Muscle layer of colon (tissue), 2 donors: ENCODE results near the gene TMEM82.

ENCODE experiments used
- H3K27ac ChIP-seq: one replicate; pipeline ENCODE4 v1.7.0; 2013; ENCODE audit warnings: low read depth, mild to moderate bottlenecking, low read length, moderate library complexity
- H3K27me3 ChIP-seq, 2 donors: one replicate each; pipeline ENCODE4 v1.7.0; 2013; ENCODE audit warnings: low read length in 2 of 2, mild to moderate bottlenecking in 2 of 2; ENCODE audit not compliant: insufficient read depth in 2 of 2, control insufficient read depth in 1 of 2
- H3K36me3 ChIP-seq: one replicate; pipeline ENCODE4 v1.7.0; 2013; ENCODE audit warnings: mild to moderate bottlenecking, low read length; ENCODE audit not compliant: insufficient read depth
- H3K4me1 ChIP-seq: one replicate; pipeline ENCODE4 v1.7.0; 2013; ENCODE audit warnings: mild to moderate bottlenecking, low read length; ENCODE audit not compliant: insufficient read depth
- H3K4me3 ChIP-seq, 2 donors: one replicate each; pipeline ENCODE4 v1.7.0; 2013; ENCODE audit warnings: low read length in 2 of 2, low read depth in 1 of 2, mild to moderate bottlenecking in 1 of 2, moderate library complexity in 1 of 2
- H3K9ac ChIP-seq: one replicate; pipeline ENCODE4 v1.7.0; 2013; ENCODE audit warnings: low read length
- H3K9me3 ChIP-seq: one replicate; pipeline ENCODE4 v1.7.0; 2013; ENCODE audit warnings: mild to moderate bottlenecking, low read length
- donor health status: abdominal sarcoma.
- donor health status: Adenocarcinoma of cecum.

TMEM82 gene

GRCh38 chr1:15738416-15739113, 3.7 kb upstream of the TMEM82 start:
- peaks cover 16% of the 10 kb centered on the region for H3K4me1 ChIP-seq
- no peak overlapping the region for H3K9ac ChIP-seq
- H3K27me3 ChIP-seq: no peaks in the 10 kb centered on the region
- peaks cover 13% of the 10 kb centered on the region for H3K36me3 ChIP-seq
- H3K9me3 ChIP-seq: no peaks in the 10 kb centered on the region
- H3K4me3 ChIP-seq: no peak overlapping the region
- no peak overlapping the region for H3K27ac ChIP-seq

DNA sequence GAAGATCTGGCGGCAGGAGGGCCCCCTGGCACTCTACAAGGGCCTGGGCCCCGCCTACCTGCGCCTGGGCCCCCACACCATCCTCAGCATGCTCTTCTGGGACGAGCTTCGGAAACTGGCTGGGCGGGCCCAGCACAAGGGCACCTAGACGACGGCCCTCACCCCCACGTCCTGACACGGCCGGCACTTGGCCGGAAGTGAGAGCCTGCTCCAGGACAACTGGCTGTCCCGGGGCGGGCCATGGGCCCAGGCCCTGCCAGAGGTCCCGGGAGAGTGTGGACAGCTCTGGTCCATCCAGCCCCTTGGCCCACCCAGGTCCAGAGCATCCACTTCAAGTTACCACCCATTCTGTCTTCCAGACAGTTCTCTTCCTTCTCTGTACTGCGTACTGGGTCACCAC, 3.0 kb upstream of the TMEM82 start:
- Histone ChIP-seq H3K9me3 (no peaks in the 10 kb centered on the region), H3K27me3 (no peaks in the 10 kb centered on the region), H3K9ac (no peak overlapping the region), H3K36me3 (peaks cover 6% of the 10 kb centered on the region), H3K4me3 (no peak overlapping the region), H3K27ac (no peak overlapping the region), H3K4me1 (peaks cover 16% of the 10 kb centered on the region)

- H3K4me1 ChIP-seq: peaks cover 16% of the 10 kb centered on the region
These were observed 2.6 kb upstream of the TMEM82 start for GRCh38 chr1:15739745-15740144.

GRCh38 chr1:15740924-15741850, 1.1 kb upstream of the TMEM82 start:
- Histone ChIP-seq H3K9ac (no peak overlapping the region), H3K27ac (no peak overlapping the region), H3K27me3 (no peaks in the 10 kb centered on the region), H3K4me3 (no peak overlapping the region), H3K4me1 (peaks cover 7% of the 10 kb centered on the region), H3K9me3 (no peaks in the 10 kb centered on the region), H3K36me3 (no peaks in the 10 kb centered on the region)

More at GRCh38 chr1:15739745-15740144, 2.6 kb upstream of the TMEM82 start:
- Histone ChIP-seq H3K9ac (no peak overlapping the region), H3K9me3 (no peaks in the 10 kb centered on the region), H3K36me3 (peaks cover 1% of the 10 kb centered on the region), H3K27ac (no peak overlapping the region), H3K4me3 (no peak overlapping the region), H3K27me3 (no peaks in the 10 kb centered on the region)

DNA sequence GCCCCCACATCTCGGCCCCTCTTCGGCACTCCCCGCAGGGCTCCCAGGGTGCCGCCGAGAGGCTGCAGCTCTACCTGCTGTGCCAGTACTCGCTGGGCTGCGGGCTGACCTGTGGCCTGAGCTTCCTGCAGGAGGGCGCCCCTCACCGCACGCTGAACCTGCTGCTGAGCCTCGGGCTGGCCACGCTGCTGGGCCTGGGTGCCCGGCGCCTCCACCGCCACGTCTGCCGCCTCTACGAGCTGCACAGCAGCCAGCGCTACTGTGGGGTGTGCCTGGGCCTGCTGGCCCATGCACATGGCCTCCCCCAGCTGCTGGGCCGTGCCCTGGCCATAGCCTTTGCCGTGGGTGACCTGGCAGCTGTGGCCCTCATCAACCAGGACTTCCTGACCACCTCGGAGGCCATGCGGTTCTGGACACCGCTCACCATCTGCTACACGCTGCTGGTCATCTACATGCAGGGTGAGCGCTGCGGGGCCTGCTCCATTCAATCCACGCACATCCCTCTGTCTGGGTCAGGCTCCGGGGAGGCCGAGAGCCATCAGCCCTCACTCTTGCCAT, 1.9 kb downstream of the TMEM82 start:
- peaks cover 5% of the 10 kb centered on the region for H3K4me1 ChIP-seq
- H3K36me3 ChIP-seq: no peaks in the 10 kb centered on the region
- no peak overlapping the region for H3K27ac ChIP-seq
- H3K9ac ChIP-seq: no peak overlapping the region
- H3K27me3 ChIP-seq: no peaks in the 10 kb centered on the region
- H3K9me3 ChIP-seq: no peaks in the 10 kb centered on the region
- H3K4me3 ChIP-seq: no peak overlapping the region

GRCh38 chr1:15747378-15747777, 5.1 kb downstream of the TMEM82 start:
- Histone ChIP-seq H3K9ac (no peak overlapping the region), H3K27me3 (no peaks in the 10 kb centered on the region), H3K4me1 (no peaks in the 10 kb centered on the region), H3K36me3 (no peaks in the 10 kb centered on the region), H3K4me3 (no peak overlapping the region), H3K27ac (no peak overlapping the region), H3K9me3 (no peaks in the 10 kb centered on the region)

- Histone ChIP-seq H3K9me3 (no peaks in the 10 kb centered on the region), H3K9ac (no peak overlapping the region), H3K4me1 (no peaks in the 10 kb centered on the region), H3K27ac (no peak overlapping the region), H3K4me3 (no peak overlapping the region), H3K36me3 (no peaks in the 10 kb centered on the region), H3K27me3 (no peaks in the 10 kb centered on the region)
These were observed 6.0 kb downstream of the TMEM82 start for GRCh38 chr1:15748264-15748663.

DNA sequence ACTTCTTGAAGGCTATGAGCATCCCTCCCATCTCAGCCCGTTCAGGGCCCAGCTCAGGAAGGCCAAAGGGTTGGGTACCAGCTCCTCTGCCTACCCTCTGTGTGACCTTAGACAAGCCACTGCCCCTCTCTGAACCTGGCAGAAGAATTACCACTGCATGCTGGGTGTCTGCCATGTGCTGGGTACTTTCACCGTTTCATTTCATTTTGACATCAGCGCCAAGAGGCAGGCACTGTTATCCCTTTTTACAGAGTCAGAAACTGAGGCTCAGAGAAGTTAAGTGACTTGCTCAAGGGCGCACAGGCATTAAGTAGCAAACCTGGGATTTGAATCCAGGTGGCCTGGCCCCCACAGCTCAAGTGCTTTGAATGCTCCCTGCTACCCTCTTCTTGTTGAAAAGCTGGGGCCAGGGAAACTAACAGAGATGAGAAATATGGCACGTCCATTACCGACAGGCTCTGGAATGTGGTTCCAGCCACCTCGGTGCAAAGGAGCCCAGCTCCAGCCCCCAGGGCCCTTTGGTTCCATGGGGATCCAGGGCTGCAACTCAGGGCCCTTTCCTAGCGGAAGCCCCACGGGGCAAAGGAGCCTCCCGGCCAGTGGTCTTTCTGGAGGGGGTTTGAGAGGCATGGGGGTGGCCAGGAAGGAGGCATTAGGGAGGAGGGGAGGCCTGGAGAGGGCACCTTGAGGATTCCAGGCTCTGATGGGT, 6.5 kb downstream of the TMEM82 start:
- H3K9me3 ChIP-seq: no peaks in the 10 kb centered on the region
- no peaks in the 10 kb centered on the region for H3K4me1 ChIP-seq
- no peak overlapping the region for H3K27ac ChIP-seq
- H3K4me3 ChIP-seq: no peak overlapping the region
- no peak overlapping the region for H3K9ac ChIP-seq
- H3K36me3 ChIP-seq: no peaks in the 10 kb centered on the region
- H3K27me3 ChIP-seq: no peaks in the 10 kb centered on the region

DNA sequence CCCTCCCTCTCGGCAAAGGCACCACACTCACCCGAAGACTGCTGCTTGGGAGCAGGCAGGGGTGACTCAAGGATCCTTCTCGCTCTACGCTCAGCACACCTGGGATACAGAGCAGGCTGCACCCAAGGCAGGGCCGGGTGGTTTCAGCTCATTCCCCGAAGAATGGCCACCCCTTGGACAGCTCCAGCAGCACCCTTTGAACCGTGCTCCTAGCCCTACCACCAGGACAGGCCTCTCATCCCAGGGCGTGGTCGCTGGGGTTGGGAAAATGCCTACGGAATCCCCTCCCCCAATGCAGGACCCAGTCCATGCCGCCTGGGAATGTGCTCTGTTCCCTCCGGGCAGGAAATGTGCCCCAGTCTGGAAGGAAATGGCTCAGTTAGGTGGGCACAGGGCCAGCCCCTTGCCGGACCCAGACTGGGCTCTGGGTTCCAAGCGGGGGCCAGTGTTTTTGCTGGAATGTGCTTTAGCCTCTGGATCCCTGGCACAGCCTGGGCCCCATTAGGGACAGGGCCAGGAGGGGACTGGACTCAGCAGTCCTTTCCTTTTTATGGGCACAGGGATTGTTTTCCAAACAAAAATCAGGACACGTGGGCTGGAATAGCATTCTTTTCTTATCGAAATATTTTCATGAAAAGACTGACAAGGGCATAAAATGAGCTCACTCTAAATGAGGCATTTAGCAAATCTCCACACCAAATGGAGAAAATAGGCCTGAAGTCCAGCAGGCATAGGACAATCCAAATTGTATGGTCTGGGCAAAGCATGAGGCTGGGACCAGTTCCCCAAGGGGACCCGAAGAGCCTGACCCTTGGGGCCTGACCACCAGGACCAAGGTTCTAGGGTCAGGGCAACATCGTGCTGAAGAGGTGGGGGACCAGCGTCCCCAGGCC, 7.3 kb downstream of the TMEM82 start:
- no peak overlapping the region for H3K27ac ChIP-seq

DNA sequence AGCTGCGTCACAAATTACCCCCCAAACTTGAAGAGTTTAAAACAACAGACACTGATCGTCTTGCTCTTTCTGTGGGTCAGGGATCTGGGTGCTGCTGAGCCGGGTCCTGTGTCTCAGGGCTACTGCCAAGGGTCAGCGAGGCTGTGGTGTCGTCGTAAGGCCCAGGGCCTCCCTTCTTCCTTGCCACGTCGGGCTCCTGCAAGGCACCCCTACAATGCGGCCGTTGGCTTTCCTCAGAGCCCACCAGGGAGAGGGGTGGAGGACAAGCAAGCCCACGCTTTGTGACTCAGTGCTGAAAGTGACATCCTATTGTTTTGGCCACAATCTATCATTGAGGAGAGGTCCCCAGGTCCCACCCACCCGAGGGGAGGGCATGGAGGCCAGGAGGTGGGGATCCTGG, 8.6 kb downstream of the TMEM82 start:
- no peaks in the 10 kb centered on the region for H3K27me3 ChIP-seq
- no peaks in the 10 kb centered on the region for H3K4me1 ChIP-seq
- no peaks in the 10 kb centered on the region for H3K36me3 ChIP-seq
- H3K9me3 ChIP-seq: no peaks in the 10 kb centered on the region
- H3K27ac ChIP-seq: no peak overlapping the region
- H3K4me3 ChIP-seq: no peak overlapping the region
- no peak overlapping the region for H3K9ac ChIP-seq

More for the DNA sequence above, 7.3 kb downstream of the TMEM82 start:
- Histone ChIP-seq H3K9ac (no peak overlapping the region), H3K36me3 (no peaks in the 10 kb centered on the region), H3K4me1 (no peaks in the 10 kb centered on the region), H3K9me3 (no peaks in the 10 kb centered on the region), H3K4me3 (no peak overlapping the region), H3K27me3 (no peaks in the 10 kb centered on the region)
